Measurements from ENCODE around the gene ARIH2. TPM values are rescaled to one million over a fixed set of nuclear protein-coding genes. Genes with fewer than 3 reads are reported as not detected.

The ARIH2 gene
- total and polyA plus RNA-seq, 9 of the 15 experiments (the other 6 are each of a cell fraction or from before 2014, with no cell fraction given), result 27.0 to 120 (median 108) TPM

- no peak for TF ChIP-seq CREM (IDR thresholded peaks at IDR 0.05; ENCODE audit: low read depth)
- peak; percentile 71 for TF ChIP-seq RBFOX2 (IDR thresholded peaks at IDR 0.05; ENCODE audit: low read depth, low read length)
- TF ChIP-seq NONO (IDR thresholded peaks at IDR 0.05; ENCODE audit: low read depth in 2 of 2, low read length in 1 of 2), result no peak
- no peak for TF ChIP-seq SNRNP70 (optimal IDR thresholded peaks at IDR 0.05; ENCODE audit: low read depth, low read length)
- TF ChIP-seq ZNF395 (CRISPR knock-in tag; IDR thresholded peaks at IDR 0.05), result peak; percentile 60; the same call in 1 of the 2 replicates
- no peak for TF ChIP-seq CBX2 (IDR thresholded peaks at IDR 0.05; ENCODE audit: insufficient read depth, low read length, poor library complexity, severe bottlenecking)
- TF ChIP-seq ZNF511 (CRISPR knock-in tag; IDR thresholded peaks at IDR 0.05), result 0 out of 2 replicates have a peak, but pooled peaks have one; percentile 52
- 0 out of 2 replicates have a peak, but pooled peaks have one; percentile 29 for TF ChIP-seq SUPT5H (IDR thresholded peaks at IDR 0.05)
- TF ChIP-seq ZNF384 (IDR thresholded peaks at IDR 0.05; ENCODE audit: low read depth, low read length), result peak; percentile 97
- TF ChIP-seq NEUROD1 (IDR thresholded peaks at IDR 0.05; ENCODE audit: borderline replicate concordance, low read depth, low read length, partially characterized antibody), result peak; percentile 20
- TF ChIP-seq PRPF4 (IDR thresholded peaks at IDR 0.05; ENCODE audit: insufficient read depth, low read depth, low read length, poor library complexity, severe bottlenecking), result peak; percentile 22
- TF ChIP-seq EP400 (IDR thresholded peaks at IDR 0.05), result peak; percentile 38
- peak; percentile 3 for TF ChIP-seq TBP (optimal IDR thresholded peaks at IDR 0.05; ENCODE audit: low read depth, low read length)
- TF ChIP-seq E2F3 (CRISPR knock-in tag; IDR thresholded peaks at IDR 0.05), result no peak
- 0 out of 2 replicates have a peak, but pooled peaks have one; percentile 43 for TF ChIP-seq RBM14 (IDR thresholded peaks at IDR 0.05; ENCODE audit: borderline replicate concordance, insufficient read depth, low read depth, low read length)
- no peak for TF ChIP-seq SRSF1 (IDR thresholded peaks at IDR 0.05; ENCODE audit: low read depth, low read length)
- peak; percentile 64 to 82 for TF ChIP-seq MNT (conservative IDR thresholded peaks at IDR 0.05)
- TF ChIP-seq ZNF717 (CRISPR knock-in tag; IDR thresholded peaks at IDR 0.05), result no peak
- TF ChIP-seq NFIX (CRISPR knock-in tag; IDR thresholded peaks at IDR 0.05; ENCODE audit: low read depth), result no peak
- no peak for TF ChIP-seq ZNF436 (CRISPR knock-in tag; IDR thresholded peaks at IDR 0.05)
- no peak for TF ChIP-seq ETS2 (tag; IDR thresholded peaks at IDR 0.05; ENCODE audit: borderline replicate concordance, poor library complexity, severe bottlenecking)
- peak; percentile 1 for TF ChIP-seq U2AF1 (optimal IDR thresholded peaks at IDR 0.05; ENCODE audit: low read depth, low read length)
- TF ChIP-seq XRCC5 (IDR thresholded peaks at IDR 0.05; ENCODE audit: low read depth, low read length), result peak; percentile 27; the same call in 1 of the 2 replicates
Measured at GRCh38 chr3:48919215-48920138, 835 bp downstream of the ARIH2 start (continued).
